K562 (cell line): ENCODE measurements around the gene CHD1L. TPM values are rescaled to one million over a fixed set of nuclear protein-coding genes. Genes with fewer than 3 reads are reported as not detected.
A peak's percentile ranks its signal among the peaks of the same experiment; 100 is the strongest.

Experiments
- ATAC-seq: fragments of 200-7000 bp; cut with Tn5 transposase; 3 replicates; pipeline ENCODE4 v1.9.1; 2020; ENCODE audit warnings: moderate library complexity
- BruUV-seq: library from RNA; stranded (reverse); fragments of 400-500 nt; replicated peaks from 2 replicates; lab custom pipeline; 2021; lab: Mats Ljungman, UMichigan
- CTCF ChIA-PET: fragments of 300-600 bp; formaldehyde crosslinking; extraction: SDS; loops from one replicate; lab custom pipeline; 2021; ENCODE audit warnings: low intra/inter-chr PET ratio; lab: Yijun Ruan, JAX
- POLR2A ChIA-PET: fragments of 300-600, 350-650 bp; sonication (Branson Sonifier 250); formaldehyde crosslinking; extraction: SDS; loops from one replicate; lab custom pipeline; 2021; ENCODE audit warnings: antibody characterized with exemption, inconsistent platforms; lab: Yijun Ruan, JAX
- DNase-seq, 4 experiments: peaks; one replicate each; pipeline versions ENCODE4 v3.0.0 to v3.0.0-alpha.2; 2011 to 2018; ENCODE audit warnings: low spot score in 3 of 4, mixed read lengths in 3 of 4; ENCODE audit errors: extremely low read depth in 1 of 4
- FAIRE-seq: peaks from 2 replicates; lab custom pipeline; 2011; peaks lifted over from hg19 to GRCh38; lab: Jason Lieb, UNC
- H2AFZ ChIP-seq: 2 replicates; pipeline ENCODE4 v1.6.0; 2011; ENCODE audit warnings: low read depth, low read length, control low read depth, inconsistent platforms
- H3K27ac ChIP-seq: fragments of 200-600 bp; 3 replicates; pipeline ENCODE4 v1.8.0; 2011; ENCODE audit warnings: low read depth, mild to moderate bottlenecking, control low read depth, inconsistent platforms, low read length, moderate library complexity, mixed read lengths; ENCODE audit errors: extremely low read depth
- H3K27me3 ChIP-seq, 2 experiments: fragments of 300-600 bp in 1 of 2; 2 replicates in 1 of 2; 3 replicates in 1 of 2; pipeline versions ENCODE4 v1.6.0 to v1.8.0; 2011; ENCODE audit warnings: inconsistent platforms in 2 of 2, low read length in 2 of 2, mild to moderate bottlenecking in 1 of 2, mixed read lengths in 1 of 2, moderate library complexity in 1 of 2; ENCODE audit not compliant: control insufficient read depth in 2 of 2, insufficient read depth in 2 of 2
- H3K36me3 ChIP-seq: fragments of 300-600 bp; 3 replicates; pipeline ENCODE4 v1.8.0; 2011; ENCODE audit warnings: mild to moderate bottlenecking, low read length, inconsistent platforms; ENCODE audit not compliant: control insufficient read depth, insufficient read depth
- H3K4me1 ChIP-seq, 2 experiments: fragments of 200-600 bp in 1 of 2; replicated peaks in 1 of 2; 2 replicates in 1 of 2; 3 replicates in 1 of 2; pipeline versions ENCODE4 v1.5.1 to v1.8.0; 2011; ENCODE audit warnings: inconsistent platforms in 2 of 2, low read length in 2 of 2, mild to moderate bottlenecking in 1 of 2, mixed read lengths in 1 of 2, moderate library complexity in 1 of 2; ENCODE audit not compliant: control insufficient read depth in 2 of 2, insufficient read depth in 2 of 2
- H3K4me2 ChIP-seq: 2 replicates; pipeline ENCODE4 v1.6.1; 2011; ENCODE audit warnings: low read length, control low read depth, inconsistent platforms, mixed read lengths; ENCODE audit not compliant: insufficient read depth
- H3K4me3 ChIP-seq: fragments of 200-600 bp; sonication (generic), shearing (Covaris generic); 2 replicates; pipeline ENCODE4 v1.5.1; 2016; ENCODE audit warnings: control low read depth, inconsistent platforms
- H3K79me2 ChIP-seq: fragments of 200-600 bp; 3 replicates; pipeline ENCODE4 v1.8.0; 2011; ENCODE audit warnings: low read length, inconsistent platforms; ENCODE audit not compliant: control insufficient read depth, insufficient read depth
- H3K9ac ChIP-seq, 2 experiments: 2 replicates each; pipeline versions ENCODE4 v1.6.0 to v1.6.1; 2011; ENCODE audit warnings: low read depth in 2 of 2, low read length in 2 of 2, control low read depth in 1 of 2, inconsistent platforms in 1 of 2, mild to moderate bottlenecking in 1 of 2, mixed read lengths in 1 of 2; ENCODE audit not compliant: insufficient read depth in 1 of 2
- H3K9me1 ChIP-seq: one replicate; pipeline ENCODE4 v1.6.0; 2011; ENCODE audit warnings: inconsistent platforms, mild to moderate bottlenecking, low read length, moderate library complexity; ENCODE audit not compliant: control insufficient read depth, insufficient read depth
- H3K9me3 ChIP-seq: replicated peaks from 2 replicates; pipeline ENCODE4 v1.5.1; 2011; ENCODE audit warnings: low read depth, low read length, inconsistent platforms; ENCODE audit not compliant: control insufficient read depth, insufficient read depth
- H4K20me1 ChIP-seq: replicated peaks from 2 replicates; pipeline ENCODE4 v1.6.1; 2011; ENCODE audit warnings: low read length, inconsistent platforms, mixed read lengths; ENCODE audit not compliant: control insufficient read depth, insufficient read depth
- HDAC1 ChIP-seq, 2 experiments: fragments of 450-650 bp; IDR thresholded peaks; 2 replicates each; pipeline ENCODE4 v1.6.1; 2016 to 2017; ENCODE audit warnings: inconsistent platforms in 1 of 2, mild to moderate bottlenecking in 1 of 2, moderate library complexity in 1 of 2
- MAFG ChIP-seq: fragments of 450-650 bp; conservative IDR thresholded peaks from 2 replicates; pipeline ENCODE4 v1.6.1; 2016; ENCODE audit warnings: missing genetic modification characterization, missing compliant biosample characterization
- SIRT6 ChIP-seq: IDR thresholded peaks from one replicate; pipeline ENCODE4 v1.6.1; 2012; ENCODE audit warnings: low read depth, mild to moderate bottlenecking, control low read depth, inconsistent platforms, low read length, moderate library complexity
- SMARCB1 ChIP-seq: IDR thresholded peaks from 2 replicates; pipeline ENCODE4 v1.6.1; 2011; ENCODE audit warnings: improper control_type of control experiment, low read depth; ENCODE audit not compliant: insufficient read length
- TAF7 ChIP-seq: fragments of 450-650 bp; IDR thresholded peaks from 2 replicates; pipeline ENCODE4 v1.6.1; 2016; ENCODE audit warnings: missing genetic modification characterization, missing compliant biosample characterization
- ZNF282 ChIP-seq: sonication (generic); formaldehyde crosslinking; IDR thresholded peaks from 2 replicates; pipeline ENCODE4 v1.8.1; 2023; ENCODE audit warnings: missing genetic modification reagents
- ZNF316 ChIP-seq: fragments of 450-650 bp; IDR thresholded peaks from 2 replicates; pipeline ENCODE4 v1.6.1; 2016
- ZNF696 ChIP-seq: fragments of 250-450 bp; sonication (Bioruptor Pico); conservative IDR thresholded peaks from 2 replicates; pipeline ENCODE4 v1.4.0; 2020; ENCODE audit warnings: mild to moderate bottlenecking, moderate library complexity
- WGBS: fragments of 100-300 bp; shearing (Covaris generic); methylation state at CpG from one replicate; pipeline ENCODE4 v1.1.6; 2016; ENCODE audit warnings: low coverage, mixed read lengths; ENCODE audit not compliant: insufficient coverage; ENCODE audit errors: missing lambda C conversion rate; 5-methylcytosine and 5-hydroxymethylcytosine counted together
- in situ Hi-C: fragments of 300-500 bp; cut with MboI; formaldehyde crosslinking; loops from 4 replicates; pipeline ENCODE4 v1.15.0; 2018; ENCODE audit warnings: inconsistent platforms, mixed read lengths
- intact Hi-C: fragments of 100-400 bp; cut with micrococcal nuclease; formaldehyde crosslinking; loops from 2 replicates; pipeline ENCODE4 v1.14.2; 2022
- polyA plus RNA-seq, 8 experiments: library from polyadenylated mRNA; depleted of rRNA in 4 of 8; stranded (reverse) in 5 of 8; unstranded in 3 of 8; fragments of >200 nt; fragmentation: Nextera tagmentation in 2 of 8; fragmentation: Illumina TruSeq in 1 of 8; extraction: Ambion mirVana in 2 of 8; extraction: Trizol in 1 of 8; gene quantifications; 2 replicates each; pipeline versions ENCODE4 v1.2.1 to v1.2.3, GENCODE V29; 2011 to 2014; ENCODE audit warnings: inconsistent platforms in 1 of 8, missing spikeins in 1 of 8
- total RNA-seq, 7 experiments: library from RNA; depleted of rRNA in 6 of 7; stranded (reverse); fragments of >200 nt in 6 of 7; fragmentation: Illumina TruSeq in 2 of 7; extraction: Trizol in 2 of 7; gene quantifications; 2 replicates each; pipeline versions ENCODE4 v1.2.1 to v1.2.3, GENCODE V29; 2011 to 2021; ENCODE audit warnings: low replicate concordance in 1 of 7
- TF ChIP-seq, protein P1 (sequence below): fragments of 450-650 bp; conservative IDR thresholded peaks from 2 replicates; pipeline ENCODE4 v1.6.1; 2016; ENCODE audit warnings: missing genetic modification characterization, low read depth, mild to moderate bottlenecking, missing compliant biosample characterization, moderate library complexity
- TF ChIP-seq, protein P2 (sequence below): IDR thresholded peaks from 2 replicates; pipeline ENCODE4 v1.6.1; 2012; ENCODE audit warnings: low read depth, low read length, improper control_type of control experiment, borderline replicate concordance

The CHD1L gene
- total and polyA plus RNA-seq, 9 of the 15 experiments (the other 6 are each of a cell fraction or from before 2014, with no cell fraction given) = 25.0 to 93.3 (median 59.1) TPM

DNA sequence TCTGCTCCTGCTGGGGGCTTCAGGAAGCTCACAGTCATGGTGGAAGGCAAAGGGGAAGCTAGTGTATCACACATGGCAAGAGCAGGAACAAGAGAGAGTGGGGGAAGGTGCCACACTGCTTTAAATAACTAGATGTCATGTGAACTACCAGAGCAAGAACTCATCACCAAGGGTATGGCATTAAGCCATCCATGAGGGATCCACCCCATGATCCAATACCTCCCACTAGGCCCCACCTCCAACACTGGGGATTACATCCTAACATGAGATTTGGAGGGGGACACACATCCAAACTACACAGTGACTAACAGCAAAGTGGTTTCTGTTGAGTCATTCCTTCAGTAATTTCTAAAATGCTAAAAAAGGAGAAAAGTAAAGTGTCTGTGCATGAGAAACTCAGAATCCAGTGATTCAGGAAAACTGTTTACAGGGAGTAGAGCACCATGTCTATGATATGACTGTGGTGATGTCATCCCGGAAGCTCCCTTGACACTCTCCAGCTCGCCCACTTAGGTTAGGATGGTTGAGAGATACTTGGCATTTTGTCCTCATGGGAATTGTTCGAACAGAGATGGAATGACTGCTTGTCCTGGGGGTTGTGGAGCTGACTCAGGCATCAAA, 50.3 kb downstream of the CHD1L start (continued):
- no peak for TF ChIP-seq HDAC1 (IDR thresholded peaks at IDR 0.05)
- TF ChIP-seq, protein P1, sequence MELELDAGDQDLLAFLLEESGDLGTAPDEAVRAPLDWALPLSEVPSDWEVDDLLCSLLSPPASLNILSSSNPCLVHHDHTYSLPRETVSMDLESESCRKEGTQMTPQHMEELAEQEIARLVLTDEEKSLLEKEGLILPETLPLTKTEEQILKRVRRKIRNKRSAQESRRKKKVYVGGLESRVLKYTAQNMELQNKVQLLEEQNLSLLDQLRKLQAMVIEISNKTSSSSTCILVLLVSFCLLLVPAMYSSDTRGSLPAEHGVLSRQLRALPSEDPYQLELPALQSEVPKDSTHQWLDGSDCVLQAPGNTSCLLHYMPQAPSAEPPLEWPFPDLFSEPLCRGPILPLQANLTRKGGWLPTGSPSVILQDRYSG (tag) = no peak
- no peak for TF ChIP-seq ZNF282 (CRISPR knock-in tag)
- TF ChIP-seq SMARCB1 = no peak
- TF ChIP-seq TAF7 (tag) = no peak
- TF ChIP-seq ZNF696 = no peak
- TF ChIP-seq, protein P2, sequence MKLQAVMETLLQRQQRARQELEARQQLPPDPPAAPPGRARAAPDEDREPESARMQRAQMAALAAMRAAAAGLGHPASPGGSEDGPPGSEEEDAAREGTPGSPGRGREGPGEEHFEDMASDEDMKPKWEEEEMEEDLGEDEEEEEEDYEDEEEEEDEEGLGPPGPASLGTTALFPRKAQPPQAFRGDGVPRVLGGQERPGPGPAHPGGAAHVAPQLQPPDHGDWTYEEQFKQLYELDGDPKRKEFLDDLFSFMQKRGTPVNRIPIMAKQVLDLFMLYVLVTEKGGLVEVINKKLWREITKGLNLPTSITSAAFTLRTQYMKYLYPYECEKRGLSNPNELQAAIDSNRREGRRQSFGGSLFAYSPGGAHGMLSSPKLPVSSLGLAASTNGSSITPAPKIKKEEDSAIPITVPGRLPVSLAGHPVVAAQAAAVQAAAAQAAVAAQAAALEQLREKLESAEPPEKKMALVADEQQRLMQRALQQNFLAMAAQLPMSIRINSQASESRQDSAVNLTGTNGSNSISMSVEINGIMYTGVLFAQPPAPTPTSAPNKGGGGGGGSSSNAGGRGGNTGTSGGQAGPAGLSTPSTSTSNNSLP = no peak

DNA sequence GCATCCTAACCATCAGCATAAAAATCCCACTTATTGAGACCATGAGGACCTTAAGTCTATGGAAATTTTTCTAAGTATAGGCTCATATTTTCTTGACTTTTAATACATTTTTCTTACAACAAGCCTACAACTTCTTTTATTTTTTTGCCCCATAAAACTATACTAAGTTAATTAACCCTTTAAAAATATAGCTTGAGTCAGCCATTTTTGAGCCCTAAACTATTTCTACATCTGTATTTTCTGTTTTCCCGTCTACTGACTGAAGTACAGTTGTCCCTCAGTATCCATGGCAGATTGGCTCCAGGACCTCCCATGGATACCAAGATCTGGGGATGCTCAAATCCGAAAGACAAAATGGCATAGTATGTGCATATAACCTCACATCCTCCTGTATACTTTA, 55.0 kb downstream of the CHD1L start:
- Histone ChIP-seq H2AFZ (no peak overlapping the region), H4K20me1 (no peaks in the 10 kb centered on the region)
- TF ChIP-seq SIRT6 (no peak), ZNF316 (peak; percentile 38; the same call in 1 of the 2 replicates), MAFG (tag) (0 out of 2 replicates have a peak, but pooled peaks have one; percentile 7)
- TF ChIP-seq, all 486 proteins: peak for 2
- intact Hi-C loops (no loop called here), in situ Hi-C loops (loop anchor here (10.0 kb wide), 1 partner anchor 337 kb away; no protein-coding TSS in a partner anchor)
- Histone ChIP-seq H3K27ac (no peak overlapping the region), H3K9ac (no peak overlapping the region), H3K9me1 (no peaks in the 10 kb centered on the region), H3K27me3 (no peaks in the 10 kb centered on the region), H3K4me2 (no peak overlapping the region), H3K9me3 (peaks cover 13% of the 10 kb centered on the region; the same call in 1 of the 2 replicates), H3K4me1 (no peaks in the 10 kb centered on the region), H3K36me3 (peaks cover 59% of the 10 kb centered on the region), H3K79me2 (no peaks in the 10 kb centered on the region), H3K4me3 (no peak overlapping the region)
- FAIRE-seq (no peak), ATAC-seq (no peak), DNase-seq (no peak)
- ChIA-PET POLR2A (no interaction called here), CTCF (no interaction called here)
- 97% methylated on average over 2 of the region's 2 CpGs for WGBS
- no TSS peak for BruUV-seq
